Breast epithelium (tissue), 4 donors: Measurements from ENCODE around the gene RRP36. TPM values are rescaled to one million over a fixed set of nuclear protein-coding genes. Genes with fewer than 3 reads are reported as not detected.

Experiments
- DNase-seq, 2 donors: peaks; one replicate each; pipeline ENCODE4 v3.0.0-alpha.2; 2019; ENCODE audit warnings: low spot score in 2 of 2
- H3K27ac ChIP-seq, 2 donors: fragments of 200-600 bp; sonication (generic) in 1 of 2; one replicate each; pipeline ENCODE4 v1.5.1; 2016 to 2019; ENCODE audit warnings: mild to moderate bottlenecking in 1 of 2
- H3K27me3 ChIP-seq, 2 donors: fragments of 200-600 bp; sonication (generic) in 1 of 2; one replicate each; pipeline versions ENCODE4 v1.5.1 to v1.6.0; 2017 to 2019; ENCODE audit warnings: control low read depth in 1 of 2, mild to moderate bottlenecking in 1 of 2
- H3K36me3 ChIP-seq: fragments of 200-600 bp; one replicate; pipeline ENCODE4 v1.5.1; 2019
- H3K4me1 ChIP-seq, 2 donors: fragments of 200-600 bp; sonication (generic); one replicate each; pipeline ENCODE4 v1.5.1; 2016 to 2019; ENCODE audit warnings: control low read depth in 1 of 2
- H3K4me3 ChIP-seq, 3 donors: fragments of 200-600 bp; sonication (generic); 1 replicate in 2 of 3; 2 replicates in 1 of 3; pipeline ENCODE4 v1.5.1; 2016 to 2019; ENCODE audit warnings: mild to moderate bottlenecking in 3 of 3, moderate library complexity in 2 of 3
- H3K9me3 ChIP-seq, 2 donors: fragments of 200-600 bp; sonication (generic) in 1 of 2; one replicate each; pipeline ENCODE4 v1.5.1; 2016 to 2019; ENCODE audit warnings: control low read depth in 1 of 2
- CTCF ChIP-seq, 3 donors: fragments of 450-650 bp; IDR thresholded peaks; one replicate each; pipeline ENCODE4 v1.5.1; 2016 to 2017; ENCODE audit warnings: antibody characterized with exemption in 3 of 3, mild to moderate bottlenecking in 3 of 3, moderate library complexity in 3 of 3
- POLR2A ChIP-seq: fragments of 450-650 bp; IDR thresholded peaks from one replicate; pipeline ENCODE4 v1.6.1; 2016; ENCODE audit warnings: antibody characterized with exemption, mild to moderate bottlenecking, moderate library complexity
- POLR2AphosphoS5 ChIP-seq, 3 donors: sonication (generic); formaldehyde crosslinking; IDR thresholded peaks; one replicate each; pipeline ENCODE4 v1.6.1; 2017; ENCODE audit warnings: antibody characterized with exemption in 3 of 3
- intact Hi-C: fragments of 100-400 bp; cut with DNase I; formaldehyde crosslinking; loops from one replicate; pipeline ENCODE4 v1.15.1; 2023; ENCODE audit warnings: low total_unique reads
- total RNA-seq, 3 donors: library from RNA; depleted of rRNA; stranded (reverse); fragments of >200 nt; gene quantifications; one replicate each; pipeline ENCODE4 v1.1.0, GENCODE V29; 2016

The RRP36 gene
- total RNA-seq, 3 donors from 2014 or later: 48.8 to 69.2 (median 56.3) TPM

GRCh38 chr6:42978839-42979522, 42.4 kb upstream of the RRP36 start, which contains the start of gene PEX6:
Gene PEX6, minus strand, starts transcription at chr6:42979181. Its CDS starts 31 bp downstream, at chr6:42979150.
- TF ChIP-seq POLR2AphosphoS5 (IDR thresholded peaks at IDR 0.05): peak; percentile 44 to 78 (median 70)
- TF ChIP-seq CTCF (IDR thresholded peaks at IDR 0.05): no peak
- no peak for TF ChIP-seq POLR2A
- Histone ChIP-seq H3K27ac (peak within 1 kb of the TSS; percentile 89 to 94), H3K9me3 (no peaks in the 10 kb centered on the region), H3K36me3 (no peaks in the 10 kb centered on the region), H3K4me1 (peaks cover 0 to 18% of the 10 kb centered on the region in 2 donors), H3K27me3 (no peaks in the 10 kb centered on the region), H3K4me3 (peak within 1 kb of the TSS; percentile 85 to 97 (median 96))
- intact Hi-C loops: no loop called here
- DNase-seq: peak; percentile 63 to 87

GRCh38 chr6:42979523-42980177, 41.8 kb upstream of the RRP36 start:
- Histone ChIP-seq H3K9me3 (no peaks in the 10 kb centered on the region), H3K27ac (peak overlapping the region; percentile 89 to 94), H3K4me3 (peak overlapping the region; percentile 85 to 97 (median 96)), H3K4me1 (peaks cover 0 to 18% of the 10 kb centered on the region in 2 donors), H3K36me3 (no peaks in the 10 kb centered on the region), H3K27me3 (no peaks in the 10 kb centered on the region)
- TF ChIP-seq CTCF (IDR thresholded peaks at IDR 0.05) (no peak), POLR2A (no peak), POLR2AphosphoS5 (IDR thresholded peaks at IDR 0.05) (no peak)
- intact Hi-C loops: loop anchor here (10.0 kb wide), 1 partner anchor 1045 kb away; no protein-coding TSS in a partner anchor
- DNase-seq: no peak

- H3K4me1 ChIP-seq: peaks cover 7 to 16% of the 10 kb centered on the region in 2 donors
Observed at GRCh38 chr6:42981836-42982235, 39.6 kb upstream of the RRP36 start.

GRCh38 chr6:42984001-42984923, 37.2 kb upstream of the RRP36 start, which contains the start of gene PPP2R5D:
Gene PPP2R5D, plus strand, starts transcription at chr6:42984570. Its CDS starts 108 bp downstream, at chr6:42984678.
- DNase-seq: peak; percentile 98
- no peaks in the 10 kb centered on the region for H3K36me3 ChIP-seq
- peaks cover 7% of the 10 kb centered on the region in 2 donors for H3K4me1 ChIP-seq
- intact Hi-C loops: loop anchor here (10.0 kb wide), 1 partner anchor 1049 kb away; no protein-coding TSS in a partner anchor
- peak within 1 kb of the TSS; percentile 88 to 92 (median 90) for H3K4me3 ChIP-seq
- TF ChIP-seq POLR2AphosphoS5 (IDR thresholded peaks at IDR 0.05): peak; percentile 39 to 55 (median 49)
- peak in 2 of 3 donors; percentile 26 to 32 for TF ChIP-seq CTCF (IDR thresholded peaks at IDR 0.05)
- peak; percentile 55 for TF ChIP-seq POLR2A
- H3K9me3 ChIP-seq: no peaks in the 10 kb centered on the region
- H3K27ac ChIP-seq: peak within 1 kb of the TSS; percentile 85 to 92
- H3K27me3 ChIP-seq: no peaks in the 10 kb centered on the region

More at GRCh38 chr6:42981836-42982235, 39.6 kb upstream of the RRP36 start:
- Histone ChIP-seq H3K9me3 (no peaks in the 10 kb centered on the region), H3K27me3 (no peaks in the 10 kb centered on the region), H3K4me3 (no peak overlapping the region), H3K36me3 (no peaks in the 10 kb centered on the region), H3K27ac (no peak overlapping the region)
- TF ChIP-seq CTCF (IDR thresholded peaks at IDR 0.05) (no peak), POLR2A (no peak), POLR2AphosphoS5 (IDR thresholded peaks at IDR 0.05) (no peak)
- intact Hi-C loops: loop anchor here (10.0 kb wide), 1 partner anchor 1047 kb away; no protein-coding TSS in a partner anchor
- DNase-seq: no peak
